Renal cortical epithelial cell (primary cell): ENCODE data around the gene ZNF234. TPM values are rescaled to one million over a fixed set of nuclear protein-coding genes. Genes with fewer than 3 reads are reported as not detected.
"Not testable (repeated sequence)": the region's sequence is repeated elsewhere in the genome, so short reads cannot be mapped to it uniquely, and the experiment has no call there.

ENCODE experiments used
- DNase-seq: peaks from one replicate; pipeline ENCODE4 v3.0.0-alpha.2; 2011; ENCODE audit warnings: low read depth
- total RNA-seq: library from RNA; depleted of rRNA; stranded (reverse); fragments of >200 nt; gene quantifications from 2 replicates; pipeline ENCODE4 v1.2.3, GENCODE V29; 2014

Gene ZNF234
- total RNA-seq, 1 donor from 2014 or later = 16.4 TPM

DNA sequence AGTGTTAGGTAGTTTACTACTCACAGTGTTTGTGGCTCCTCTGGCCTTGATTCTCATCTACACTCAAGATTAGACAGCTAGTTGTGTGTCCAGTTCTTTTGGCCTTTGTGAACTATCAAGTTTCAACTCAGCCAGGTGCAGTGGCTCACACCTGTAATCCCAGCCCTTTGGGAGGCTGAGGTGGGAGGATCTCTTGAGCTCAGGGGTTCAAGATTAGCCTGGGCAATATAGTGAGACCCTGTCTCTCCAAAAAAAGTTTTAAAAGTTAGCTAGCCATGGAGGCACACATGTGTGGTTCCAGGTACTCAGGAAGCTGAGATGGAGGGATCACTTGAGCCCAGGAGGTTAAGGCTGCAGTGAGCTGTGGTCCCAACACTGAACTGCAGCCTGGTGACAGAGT lies 39.6 kb downstream of the ZNF234 start:
- no peak for DNase-seq

- no peak for DNase-seq
Measured at GRCh38 chr19:44182145-44182544, 40.8 kb downstream of the ZNF234 start.

DNA sequence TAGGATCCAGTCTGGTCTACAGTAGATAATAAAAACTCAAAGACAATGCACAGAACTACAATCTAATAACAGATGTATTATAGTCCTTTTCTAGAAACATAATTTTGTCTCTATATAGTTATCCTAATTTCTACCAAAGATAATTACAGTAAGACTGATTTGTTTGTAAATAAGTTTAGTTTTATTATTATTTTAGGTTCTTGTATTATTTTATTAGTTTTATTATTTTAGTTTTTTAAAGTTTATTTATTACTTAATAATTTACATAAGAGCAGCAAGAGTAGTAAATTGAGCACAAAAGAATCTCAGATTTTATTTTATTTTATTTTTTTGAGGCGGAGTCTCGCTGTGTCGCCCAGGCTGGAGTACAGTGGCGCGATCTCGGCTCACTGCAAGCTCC lies 48.7 kb downstream of the ZNF234 start:
- DNase-seq = no peak

DNA sequence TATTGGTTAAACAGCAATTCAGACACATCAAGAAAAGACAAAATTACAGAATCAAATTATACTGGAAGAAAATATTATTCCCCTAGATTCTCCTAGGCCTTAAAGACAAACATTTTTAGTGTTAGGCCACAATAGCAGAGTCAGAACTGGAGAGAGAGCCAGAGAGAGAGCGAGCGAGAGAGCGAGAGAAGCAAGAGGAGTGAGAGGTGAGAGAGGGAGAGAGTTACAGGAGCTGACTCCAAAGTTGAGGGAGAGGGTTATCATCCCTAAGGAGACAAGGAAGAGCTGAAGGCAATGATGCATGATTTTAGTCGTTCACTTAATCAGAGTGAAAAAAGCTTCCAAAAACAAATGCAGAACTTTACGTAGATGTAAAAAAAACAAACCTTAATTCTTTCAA lies 50.8 kb downstream of the ZNF234 start:
- no peak for DNase-seq

- DNase-seq = no peak
Measured at GRCh38 chr19:44196772-44197171, 55.4 kb downstream of the ZNF234 start.

- DNase-seq = no peak
Measured at GRCh38 chr19:44202470-44202869, 61.1 kb downstream of the ZNF234 start.

- DNase-seq = no peak
Measured at GRCh38 chr19:44202974-44203373, 61.6 kb downstream of the ZNF234 start.

- DNase-seq = not testable (repeated sequence)
Measured at GRCh38 chr19:44203877-44204276, 62.5 kb downstream of the ZNF234 start.

- no peak for DNase-seq
Measured at GRCh38 chr19:44204772-44205171, 63.4 kb downstream of the ZNF234 start.

DNA sequence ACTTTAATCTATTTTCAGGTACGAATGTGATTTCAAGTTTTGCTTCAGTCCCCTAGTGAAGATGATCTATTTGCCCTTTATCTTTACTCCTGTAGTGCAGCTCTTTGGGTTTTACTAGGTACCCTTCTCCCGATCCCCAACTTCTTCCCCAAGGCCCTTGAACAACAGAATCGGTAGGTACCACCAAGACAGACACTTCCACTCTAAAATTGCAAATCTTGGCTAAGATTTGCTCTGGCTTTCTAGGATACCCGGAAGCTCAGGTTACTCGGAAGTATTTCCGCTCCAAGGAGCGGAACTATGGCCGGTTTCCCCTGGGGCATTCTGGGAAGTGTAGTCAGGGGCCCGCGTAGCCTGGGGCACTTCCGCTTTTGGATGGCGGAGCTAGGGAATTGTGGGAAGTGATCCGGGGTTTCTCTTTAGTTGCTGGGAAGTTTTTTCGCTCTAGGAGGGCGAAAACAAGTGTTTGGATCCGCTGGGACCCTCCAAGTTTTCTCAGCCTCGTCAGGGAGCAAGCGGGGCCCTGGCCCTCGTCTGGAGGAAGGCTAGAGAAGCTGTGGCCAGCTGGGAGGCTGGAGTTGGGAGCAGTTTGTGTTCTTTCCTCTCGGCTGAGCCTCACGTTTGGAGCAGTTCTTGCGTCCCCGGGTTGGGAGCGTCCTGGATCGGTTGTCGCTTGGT lies 65.9 kb downstream of the ZNF234 start:
- peak; percentile 93 for DNase-seq

Other genes with a start within 250 kb of the ZNF234 start
- 12.3 and 24.2 TPM in 2 replicates for gene ZNF45, start 206.3 kb upstream of the ZNF234 start, total RNA-seq
- 4.0 and 13.7 TPM in 2 replicates for gene ZNF221, start 190.3 kb upstream of the ZNF234 start, total RNA-seq
- 7.6 and 11.9 TPM in 2 replicates for gene ZNF155, start 157.4 kb upstream of the ZNF234 start, total RNA-seq
- gene ZNF230, start 138.6 kb upstream of the ZNF234 start, total RNA-seq = 3.3 and 5.0 TPM in 2 replicates
- gene ZNF222, start 116.2 kb upstream of the ZNF234 start, total RNA-seq = 4.5 and 5.9 TPM in 2 replicates
- 8.5 and 9.4 TPM in 2 replicates for gene ZNF223, start 89.5 kb upstream of the ZNF234 start, total RNA-seq
- 2.1 and 4.4 TPM in 2 replicates for gene ZNF284, start 69.4 kb upstream of the ZNF234 start, total RNA-seq
- 19.1 and 41.5 TPM in 2 replicates for gene ZNF224, start 47.2 kb upstream of the ZNF234 start, total RNA-seq
- gene ZNF225, start 28.2 kb upstream of the ZNF234 start, total RNA-seq = 3.5 and 9.2 TPM in 2 replicates
- 13.2 and 25.1 TPM in 2 replicates for gene ZNF226, start 23.5 kb downstream of the ZNF234 start, total RNA-seq
- gene ZNF227, start 71.0 kb downstream of the ZNF234 start, total RNA-seq = 17.9 and 24.7 TPM in 2 replicates
- gene ZNF233, start 118.3 kb downstream of the ZNF234 start, total RNA-seq = 0.69 and 2.9 TPM in 2 replicates
- 2.8 and 8.0 TPM in 2 replicates for gene ZNF235, start 163.5 kb downstream of the ZNF234 start, total RNA-seq
- gene ZNF112, start 215.1 kb downstream of the ZNF234 start, total RNA-seq = 6.1 and 12.2 TPM in 2 replicates